GM18951 (cell line): ENCODE data around the gene PRDM2.

ENCODE experiments used
- POLR2A ChIP-seq: IDR thresholded peaks from 4 replicates; pipeline ENCODE4 v1.6.1; 2011; ENCODE audit warnings: mild to moderate bottlenecking; ENCODE audit not compliant: insufficient read length, insufficient read depth; ENCODE audit errors: extremely low read depth
- in situ Hi-C: fragments of 300-500 bp; cut with MboI; formaldehyde crosslinking; loops from one replicate; pipeline ENCODE4 v1.12.0; 2022; ENCODE audit warnings: low sequenced_read_pairs, mixed read lengths, inconsistent platforms; ENCODE audit not compliant: unreplicated experiment

PRDM2 gene

GRCh38 chr1:13829152-13829769 is 129.3 kb downstream of the PRDM2 start:
- no peak for TF ChIP-seq POLR2A
- in situ Hi-C loops = no loop called here

GRCh38 chr1:13830170-13830569 is 130.2 kb downstream of the PRDM2 start:
- in situ Hi-C loops = loop anchor here (10.0 kb wide), 1 partner anchor 125 kb away; no protein-coding TSS in a partner anchor
- no peak for TF ChIP-seq POLR2A

- in situ Hi-C loops = loop anchor here (10.0 kb wide), 1 partner anchor 124 kb away; no protein-coding TSS in a partner anchor
These were observed 130.8 kb downstream of the PRDM2 start for GRCh38 chr1:13830616-13831280.

GRCh38 chr1:13832100-13832499 is 132.1 kb downstream of the PRDM2 start:
- no peak for TF ChIP-seq POLR2A
- in situ Hi-C loops = loop anchor here (10.0 kb wide), 1 partner anchor 123 kb away; no protein-coding TSS in a partner anchor

More at GRCh38 chr1:13830616-13831280, 130.8 kb downstream of the PRDM2 start:
- no peak for TF ChIP-seq POLR2A

- in situ Hi-C loops = loop anchor here (10.0 kb wide), 1 partner anchor 122 kb away; no protein-coding TSS in a partner anchor
- no peak for TF ChIP-seq POLR2A
These were observed 132.5 kb downstream of the PRDM2 start for GRCh38 chr1:13832536-13832935.

- no peak for TF ChIP-seq POLR2A
These were observed 136.1 kb downstream of the PRDM2 start for GRCh38 chr1:13836136-13836535.

GRCh38 chr1:13836631-13837030 is 136.6 kb downstream of the PRDM2 start:
- TF ChIP-seq POLR2A = no peak
- in situ Hi-C loops = loop anchor here (10.0 kb wide), 1 partner anchor 118 kb away; no protein-coding TSS in a partner anchor

More at GRCh38 chr1:13836136-13836535, 136.1 kb downstream of the PRDM2 start:
- in situ Hi-C loops = loop anchor here (10.0 kb wide), 1 partner anchor 119 kb away; no protein-coding TSS in a partner anchor

- TF ChIP-seq POLR2A = no peak
- in situ Hi-C loops = loop anchor here (10.0 kb wide), 1 partner anchor 117 kb away; no protein-coding TSS in a partner anchor
These were observed 138.2 kb downstream of the PRDM2 start for GRCh38 chr1:13838236-13838635.

GRCh38 chr1:13842497-13842896 is 142.5 kb downstream of the PRDM2 start:
- in situ Hi-C loops = no loop called here
- TF ChIP-seq POLR2A = no peak

- in situ Hi-C loops = no loop called here
- no peak for TF ChIP-seq POLR2A
These were observed 151.7 kb downstream of the PRDM2 start for GRCh38 chr1:13851726-13852125.

GRCh38 chr1:13855554-13855953 is 155.6 kb downstream of the PRDM2 start:
- no peak for TF ChIP-seq POLR2A
- in situ Hi-C loops = no loop called here

GRCh38 chr1:13860031-13860430 is 160.0 kb downstream of the PRDM2 start:
- no peak for TF ChIP-seq POLR2A
- in situ Hi-C loops = no loop called here

GRCh38 chr1:13864760-13865159 is 164.8 kb downstream of the PRDM2 start:
- TF ChIP-seq POLR2A = no peak
- in situ Hi-C loops = no loop called here

GRCh38 chr1:13865851-13866250 is 165.9 kb downstream of the PRDM2 start:
- TF ChIP-seq POLR2A = no peak
- in situ Hi-C loops = no loop called here

- in situ Hi-C loops = no loop called here
- no peak for TF ChIP-seq POLR2A
These were observed 167.6 kb downstream of the PRDM2 start for GRCh38 chr1:13867603-13868002.
